Activated naive CD4-positive, alpha-beta T cell (primary cell): Measurements from ENCODE around the gene CELA3B.
"Not testable (repeated sequence)": the region's sequence is repeated elsewhere in the genome, so short reads cannot be mapped to it uniquely, and the experiment has no call there.

Source experiments
- DNase-seq, 4 experiments: peaks; one replicate each; lab custom pipeline; 2025; lab: John Stamatoyannopoulos, UW

The CELA3B gene

DNA sequence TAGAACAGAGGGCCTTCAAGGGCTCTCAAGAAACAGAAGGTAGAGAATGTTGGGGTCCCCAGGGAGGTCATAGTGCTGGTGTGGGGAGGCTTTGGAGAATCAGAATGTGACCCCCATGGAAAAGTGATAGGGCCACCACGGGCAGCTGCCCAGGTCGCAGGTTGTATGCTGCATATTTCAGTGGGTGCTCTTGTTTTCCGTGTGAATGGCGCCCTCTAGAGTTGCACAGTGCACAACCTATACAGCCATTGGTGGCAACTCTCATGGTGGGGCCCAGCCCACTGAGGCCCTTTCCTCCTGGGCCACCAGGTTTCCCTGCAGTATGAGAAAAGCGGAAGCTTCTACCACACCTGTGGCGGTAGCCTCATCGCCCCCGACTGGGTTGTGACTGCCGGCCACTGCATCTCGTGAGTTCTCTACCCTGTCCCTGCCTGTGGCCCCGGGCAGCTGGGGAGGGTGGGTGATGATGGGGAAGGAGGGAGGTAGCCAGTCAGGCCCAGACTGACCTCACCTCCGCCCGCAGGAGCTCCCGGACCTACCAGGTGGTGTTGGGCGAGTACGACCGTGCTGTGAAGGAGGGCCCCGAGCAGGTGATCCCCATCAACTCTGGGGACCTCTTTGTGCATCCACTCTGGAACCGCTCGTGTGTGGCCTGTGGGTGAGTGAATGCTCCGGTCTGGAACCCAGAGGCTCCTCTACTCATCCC, 3.8 kb downstream of the CELA3B start:
- not testable (repeated sequence) for DNase-seq

DNA sequence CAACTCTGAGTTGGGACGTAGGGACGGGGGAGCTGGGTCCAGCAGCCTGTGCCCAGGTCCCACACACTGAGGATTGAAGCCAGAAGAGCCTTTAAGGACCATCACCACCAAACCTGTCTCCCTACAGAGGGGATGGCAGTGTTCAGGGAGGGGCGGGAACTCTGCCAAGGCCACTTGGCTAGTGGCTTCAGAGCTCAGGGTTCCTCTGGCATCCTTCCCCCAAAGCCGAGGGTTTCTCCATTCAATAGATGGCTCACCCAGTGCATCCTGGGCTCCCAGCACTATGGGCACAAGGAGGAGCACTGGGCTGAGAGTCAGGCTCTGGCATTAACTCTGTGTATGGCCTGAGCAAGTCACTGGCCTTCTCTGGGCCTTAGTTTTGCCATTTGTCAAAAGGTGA, 4.4 kb downstream of the CELA3B start:
- not testable (repeated sequence) for DNase-seq

DNA sequence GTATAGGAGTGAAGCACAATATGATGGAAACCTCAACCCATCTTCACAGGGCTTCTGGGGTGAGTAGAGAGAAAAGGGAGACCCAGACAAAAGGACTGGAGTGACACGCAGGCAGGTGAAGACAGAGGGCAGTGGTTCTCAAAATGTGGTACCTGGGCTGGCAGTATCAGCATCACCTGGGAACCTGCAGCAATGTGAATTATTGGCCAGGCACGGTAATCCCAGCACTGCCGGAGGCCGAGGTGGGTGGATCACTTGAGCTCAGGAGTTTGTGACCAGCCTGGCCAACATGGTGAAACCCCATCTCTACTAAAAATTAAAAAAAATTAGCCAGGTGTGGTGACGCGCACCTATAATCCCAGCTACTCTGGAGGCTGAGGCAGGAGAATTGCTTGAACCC, 5.3 kb downstream of the CELA3B start:
- not testable (repeated sequence) for DNase-seq

DNA sequence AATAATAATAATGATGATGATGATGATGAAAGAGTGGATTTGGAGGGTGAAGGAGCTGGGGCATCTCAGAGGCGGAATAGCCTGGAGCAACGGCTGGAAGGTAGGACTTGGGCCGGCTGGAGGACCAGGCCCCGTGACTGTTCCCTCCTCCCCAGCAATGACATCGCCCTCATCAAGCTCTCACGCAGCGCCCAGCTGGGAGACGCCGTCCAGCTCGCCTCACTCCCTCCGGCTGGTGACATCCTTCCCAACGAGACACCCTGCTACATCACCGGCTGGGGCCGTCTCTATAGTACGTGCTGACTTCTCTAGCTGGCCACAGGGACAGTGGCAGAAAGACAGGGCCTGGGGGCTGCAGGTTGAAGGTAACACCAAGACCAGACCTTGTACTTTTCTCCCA, 6.7 kb downstream of the CELA3B start:
- DNase-seq = not testable (repeated sequence)

DNA sequence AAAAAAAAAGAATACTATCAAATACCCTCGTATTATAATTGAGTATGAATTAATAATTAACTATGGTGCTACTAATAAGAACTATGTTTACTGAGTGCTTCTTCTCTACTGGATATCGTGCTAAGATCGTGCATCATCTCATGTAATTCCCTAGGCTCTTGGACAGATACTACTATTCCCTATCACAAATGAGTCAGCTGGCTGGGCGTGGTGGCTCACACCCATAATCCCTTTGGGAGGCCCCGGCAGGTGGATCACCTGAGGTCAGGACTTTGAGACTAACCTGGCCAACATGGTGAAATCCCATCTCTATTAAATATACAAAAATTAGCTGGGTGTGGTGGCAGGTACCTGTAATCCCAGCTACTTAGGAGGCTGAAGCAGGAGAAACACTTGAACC, 9.1 kb downstream of the CELA3B start:
- not testable (repeated sequence) for DNase-seq

DNA sequence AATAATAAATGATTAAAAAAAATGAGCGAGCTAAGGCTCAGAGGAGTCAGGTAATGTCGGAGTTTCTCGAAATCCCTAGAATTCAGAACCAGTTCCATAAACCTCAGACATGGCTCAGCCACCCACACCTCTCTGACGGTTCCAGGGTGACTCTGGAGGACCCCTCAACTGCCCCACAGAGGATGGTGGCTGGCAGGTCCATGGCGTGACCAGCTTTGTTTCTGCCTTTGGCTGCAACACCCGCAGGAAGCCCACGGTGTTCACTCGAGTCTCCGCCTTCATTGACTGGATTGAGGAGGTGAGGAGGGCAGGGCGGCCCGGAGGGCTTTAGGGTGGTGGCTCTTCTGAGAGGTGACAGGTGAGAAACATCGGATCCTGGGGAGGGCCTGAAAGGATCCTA, 9.6 kb downstream of the CELA3B start:
- DNase-seq = not testable (repeated sequence)

DNA sequence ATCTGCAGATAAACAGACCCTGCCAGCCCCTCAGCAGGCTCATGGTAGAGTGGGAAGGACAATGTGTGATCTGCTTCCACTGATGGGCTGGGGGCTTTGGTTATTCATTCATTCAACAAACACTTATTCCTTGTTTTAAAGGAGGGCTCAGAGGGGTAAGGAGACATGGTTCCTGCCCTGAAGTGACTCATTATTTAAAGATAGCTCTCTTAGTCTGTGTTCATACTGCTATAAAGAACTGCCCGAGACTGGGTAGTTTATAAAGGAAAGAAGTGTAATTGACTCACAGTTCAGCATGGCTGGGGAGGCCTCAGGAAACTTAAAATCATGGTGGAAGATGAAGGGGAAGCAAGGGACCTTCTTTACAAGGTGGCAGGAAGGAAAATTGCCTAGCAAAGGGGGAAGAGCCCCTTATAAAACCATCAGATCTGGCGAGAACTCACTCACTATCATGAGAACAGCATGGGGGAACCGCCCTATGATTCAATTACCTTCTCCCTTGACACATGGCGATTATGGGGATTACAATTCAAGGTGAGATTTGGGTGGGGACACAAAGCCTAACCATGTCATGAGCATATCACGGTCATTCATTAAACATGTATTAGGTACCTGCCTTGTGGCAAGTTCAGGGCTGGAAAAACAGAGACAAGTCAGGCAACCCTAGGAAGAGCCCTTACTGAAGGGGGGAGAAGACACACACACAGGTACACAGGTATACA, 13.0 kb downstream of the CELA3B start:
- not testable (repeated sequence) for DNase-seq

DNA sequence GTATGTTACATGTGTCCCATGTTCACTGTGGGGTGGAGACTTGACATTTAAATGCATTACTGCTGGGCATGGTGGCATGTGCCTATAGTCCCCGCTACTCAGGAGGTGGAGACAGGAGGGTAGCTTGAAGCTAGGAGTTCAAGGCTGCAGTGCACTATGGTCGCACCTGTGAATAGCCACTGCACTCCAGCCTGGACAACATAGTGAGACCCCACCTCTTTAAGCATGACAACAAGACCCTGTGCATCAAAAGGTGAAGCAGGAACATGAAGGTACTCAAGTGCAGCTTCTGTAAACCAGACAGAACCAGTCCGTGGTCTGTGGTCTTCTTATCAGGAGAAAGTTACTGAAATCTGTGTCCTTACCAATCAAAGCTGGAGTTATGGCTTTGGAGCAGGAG, 15.4 kb downstream of the CELA3B start:
- DNase-seq = not testable (repeated sequence)

DNA sequence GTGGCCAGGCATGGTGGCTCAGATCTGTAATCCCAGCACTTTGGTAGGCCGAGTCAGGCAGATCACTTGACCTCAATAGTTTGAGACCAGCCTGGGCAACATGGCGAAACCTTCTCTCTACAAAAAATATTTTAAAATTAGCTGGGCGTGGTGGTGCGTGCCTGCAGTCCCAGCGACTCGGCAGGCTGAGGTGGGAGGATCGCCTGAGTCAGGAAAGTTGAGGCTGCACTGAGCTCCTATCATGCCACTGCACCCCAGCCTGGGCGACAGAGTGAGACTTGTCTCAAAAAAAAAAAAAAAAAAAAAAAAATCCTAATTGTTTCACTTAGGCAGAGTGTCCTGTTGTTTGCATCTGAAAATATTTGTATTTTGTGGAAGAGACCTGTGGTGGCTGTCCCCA, 17.9 kb downstream of the CELA3B start:
- not testable (repeated sequence) for DNase-seq

DNA sequence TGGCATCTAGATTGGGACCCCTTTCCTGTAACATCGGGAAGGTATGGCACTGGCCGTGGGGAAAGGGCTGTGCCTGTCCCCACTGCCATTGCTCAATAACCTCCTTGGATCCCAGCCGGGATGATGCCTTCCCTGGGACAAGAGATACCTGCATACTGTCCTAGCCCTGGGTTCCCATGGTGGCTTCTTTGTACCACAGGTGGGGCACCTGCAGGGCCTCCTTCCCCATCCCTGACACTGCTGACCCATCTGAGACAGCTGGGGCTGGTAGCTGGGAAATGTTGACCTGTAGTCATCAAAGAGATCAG, 19.8 kb downstream of the CELA3B start:
- not testable (repeated sequence) for DNase-seq

DNA sequence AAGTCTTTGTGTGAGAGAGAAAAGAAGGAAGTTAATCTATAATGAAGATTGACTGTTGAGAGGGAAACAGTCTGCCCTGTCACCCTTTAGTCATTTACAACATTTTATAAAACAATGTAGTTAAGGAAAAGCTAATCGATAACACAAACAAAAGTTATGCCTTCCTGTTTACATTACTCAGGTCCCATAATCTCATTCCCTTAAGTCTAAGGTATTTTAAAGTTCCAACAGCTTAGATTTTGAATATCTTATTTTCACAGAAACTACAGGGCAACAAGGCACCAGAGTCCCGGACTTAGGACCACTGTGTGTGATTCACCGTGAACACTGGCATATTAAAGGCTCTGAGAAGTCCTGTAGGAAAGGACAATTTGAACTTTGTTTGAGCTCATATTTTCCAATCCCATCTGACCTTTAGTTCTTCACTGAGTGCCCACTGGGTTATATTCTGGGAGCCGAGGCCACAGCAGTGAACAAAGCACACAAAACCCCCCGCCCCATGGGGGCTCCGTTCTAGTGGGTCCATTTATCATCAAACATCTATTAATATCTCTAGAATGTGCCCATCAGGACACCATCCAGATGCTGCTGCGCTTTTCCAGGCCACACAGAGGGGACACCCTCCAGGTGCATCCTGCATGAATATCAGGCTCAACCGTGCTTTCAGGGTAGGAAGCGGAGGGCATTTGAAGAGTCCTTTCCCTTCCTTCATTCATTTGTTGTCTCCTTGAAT, 21.2 kb downstream of the CELA3B start:
- DNase-seq = not testable (repeated sequence)

DNA sequence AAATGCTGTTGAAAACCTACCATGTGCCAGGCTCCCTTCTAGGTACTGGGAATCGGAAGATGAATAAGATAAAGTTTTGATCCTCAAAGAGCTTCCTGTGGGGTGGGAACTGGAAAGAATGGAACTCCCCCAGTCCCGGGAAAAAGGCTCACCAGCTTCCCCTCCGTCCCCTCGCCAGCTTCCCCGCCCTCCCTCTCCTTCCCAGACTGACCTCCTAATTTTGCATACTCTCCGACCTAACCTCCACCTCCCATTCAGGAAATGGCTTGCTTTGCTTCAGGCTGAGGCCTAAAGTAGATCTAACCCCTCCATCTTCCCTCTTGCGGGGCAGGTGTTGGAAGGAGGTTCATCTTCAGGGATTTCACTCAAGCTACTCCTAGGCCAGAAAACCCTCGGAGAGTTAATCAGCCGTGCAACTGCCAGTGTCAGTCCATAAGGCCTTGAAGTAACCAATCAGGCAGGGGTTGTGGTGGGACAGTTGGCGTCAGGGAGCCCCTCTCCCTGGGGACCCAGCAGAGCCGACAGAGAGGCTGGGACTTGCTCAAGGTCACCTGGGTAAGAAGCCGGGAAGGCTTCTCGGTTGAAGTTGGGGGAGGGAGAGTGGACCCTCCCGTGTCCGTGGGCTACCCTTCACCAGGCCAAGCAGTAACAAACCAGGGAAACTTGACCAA, 21.9 kb downstream of the CELA3B start:
- DNase-seq = not testable (repeated sequence)

DNA sequence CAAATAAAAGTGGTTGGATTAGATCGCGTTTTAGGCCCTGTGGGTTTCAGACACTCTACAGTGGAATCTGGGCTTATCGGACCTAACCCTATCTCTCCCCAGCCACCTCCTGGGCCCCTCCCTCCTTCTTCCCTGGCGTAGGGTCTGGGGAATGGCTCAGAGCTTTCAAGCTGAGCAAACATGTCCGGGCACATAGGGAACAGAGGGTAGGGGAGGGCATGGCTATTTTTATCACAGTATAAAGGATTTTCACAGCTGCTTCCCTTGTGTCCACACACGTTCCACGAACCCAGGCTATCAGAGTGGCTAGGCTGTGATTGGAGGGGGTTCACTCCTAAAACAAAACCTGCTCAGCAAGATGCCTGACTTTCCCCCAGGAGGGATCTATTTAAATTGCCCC, 22.8 kb downstream of the CELA3B start:
- not testable (repeated sequence) for DNase-seq

DNA sequence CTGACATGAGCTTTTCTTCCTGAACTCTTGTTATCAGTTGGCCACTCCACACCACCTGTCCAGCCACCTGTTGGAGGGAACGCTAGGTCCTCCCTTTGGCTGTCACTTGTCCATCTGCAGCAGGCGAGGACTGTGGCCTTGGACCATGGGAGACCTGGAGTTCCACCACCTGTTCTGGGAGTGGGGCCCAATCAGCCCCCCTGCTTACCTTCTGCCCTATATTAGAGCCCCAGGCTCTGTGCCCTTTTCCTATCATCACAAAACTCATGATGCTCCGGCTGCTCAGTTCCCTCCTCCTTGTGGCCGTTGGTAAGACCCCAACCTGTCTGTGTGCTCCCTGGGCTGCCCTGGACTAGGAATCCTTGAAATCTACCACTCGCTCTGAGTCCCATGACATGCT, 24.6 kb downstream of the CELA3B start, which contains the start of gene CELA3A:
CELA3A (plus strand) TSS at position 249 of the 400 bp plus-strand sequence; CDS start at position 267, 18 bp downstream.
- no peak for DNase-seq

DNA sequence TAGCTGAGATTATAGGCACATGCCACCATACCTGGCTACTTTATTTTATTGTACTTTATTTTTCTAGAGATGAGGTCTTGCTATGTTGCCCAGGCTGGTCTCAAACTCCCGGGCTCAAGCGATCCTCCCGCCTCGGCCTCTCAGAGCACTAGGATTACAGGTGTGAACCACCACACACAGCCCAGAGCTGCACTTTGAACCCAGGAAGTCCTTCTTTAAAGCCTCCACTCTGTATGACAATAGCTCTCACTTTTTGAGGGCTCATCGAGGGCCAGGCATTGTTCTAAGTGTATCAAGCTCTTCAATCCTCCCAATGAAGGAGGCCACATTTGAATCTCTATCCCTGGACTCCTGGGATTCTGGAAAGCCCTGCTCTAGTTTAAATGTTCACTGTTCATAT, 25.6 kb downstream of the CELA3B start:
- DNase-seq = not testable (repeated sequence)

DNA sequence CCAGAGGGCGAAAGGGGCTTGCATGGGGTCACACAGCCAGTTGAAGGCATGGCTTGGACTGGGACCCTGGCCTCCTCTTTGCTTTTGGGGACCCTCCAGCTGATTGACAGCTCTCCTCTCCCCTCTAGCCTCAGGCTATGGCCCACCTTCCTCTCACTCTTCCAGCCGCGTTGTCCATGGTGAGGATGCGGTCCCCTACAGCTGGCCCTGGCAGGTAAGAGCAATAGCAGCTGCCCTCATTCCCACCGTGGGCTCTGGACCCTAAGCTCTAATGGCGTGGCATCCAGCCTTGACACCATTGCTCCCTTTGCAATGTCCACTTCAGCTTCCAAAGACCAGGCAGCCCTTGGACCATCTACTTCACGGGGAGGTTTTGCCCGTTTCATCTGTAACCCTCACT, 26.1 kb downstream of the CELA3B start:
- not testable (repeated sequence) for DNase-seq

DNA sequence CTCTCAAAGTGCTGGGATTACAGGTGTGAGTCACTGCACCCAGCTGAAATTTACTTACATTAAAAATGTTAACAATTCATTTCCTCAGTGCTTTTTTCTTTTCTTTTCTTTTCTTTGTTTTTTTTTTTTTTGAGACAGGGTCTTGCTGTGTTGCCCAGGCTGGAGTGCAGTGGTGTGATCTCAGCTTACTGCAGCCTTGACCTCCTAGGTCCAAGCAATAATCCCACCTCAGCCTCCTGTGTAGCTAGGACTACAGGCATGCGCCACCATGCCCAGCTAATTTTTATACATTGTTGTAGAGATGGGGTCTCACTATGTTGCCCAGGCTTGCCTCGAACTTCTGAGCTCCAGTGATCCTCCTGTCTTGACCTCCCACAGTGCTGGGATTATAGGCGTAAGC, 27.1 kb downstream of the CELA3B start:
- not testable (repeated sequence) for DNase-seq

DNA sequence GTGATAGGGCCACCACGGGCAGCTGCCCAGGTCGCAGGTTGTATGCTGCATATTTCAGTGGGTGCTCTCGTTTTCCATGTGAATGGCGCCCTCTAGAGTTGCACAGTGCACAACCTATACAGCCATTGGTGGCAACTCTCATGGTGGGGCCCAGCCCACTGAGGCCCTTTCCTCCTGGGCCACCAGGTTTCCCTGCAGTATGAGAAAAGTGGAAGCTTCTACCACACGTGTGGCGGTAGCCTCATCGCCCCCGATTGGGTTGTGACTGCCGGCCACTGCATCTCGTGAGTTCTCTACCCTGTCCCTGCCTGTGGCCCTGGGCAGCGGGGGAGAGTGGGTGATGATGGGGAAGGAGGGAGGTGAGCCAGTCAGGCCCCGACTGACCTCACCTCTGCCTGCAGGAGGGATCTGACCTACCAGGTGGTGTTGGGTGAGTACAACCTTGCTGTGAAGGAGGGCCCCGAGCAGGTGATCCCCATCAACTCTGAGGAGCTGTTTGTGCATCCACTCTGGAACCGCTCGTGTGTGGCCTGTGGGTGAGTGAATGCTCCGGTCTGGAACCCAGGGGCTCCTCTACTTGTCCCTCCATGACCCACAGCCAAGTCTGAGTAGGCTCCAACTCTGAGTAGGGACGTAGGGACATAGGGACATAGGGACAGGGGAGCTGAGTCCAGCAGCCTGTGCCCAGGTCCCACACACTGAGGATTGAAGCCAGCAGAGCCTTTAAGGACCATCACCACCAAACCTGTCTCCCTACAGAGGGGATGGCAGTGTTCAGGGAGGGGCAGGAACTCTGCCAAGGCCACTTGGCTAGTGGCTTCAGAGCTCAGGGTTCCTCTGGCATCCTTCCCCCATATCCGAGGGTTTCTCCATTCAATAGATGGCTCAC, 28.7 kb downstream of the CELA3B start:
- not testable (repeated sequence) for DNase-seq

DNA sequence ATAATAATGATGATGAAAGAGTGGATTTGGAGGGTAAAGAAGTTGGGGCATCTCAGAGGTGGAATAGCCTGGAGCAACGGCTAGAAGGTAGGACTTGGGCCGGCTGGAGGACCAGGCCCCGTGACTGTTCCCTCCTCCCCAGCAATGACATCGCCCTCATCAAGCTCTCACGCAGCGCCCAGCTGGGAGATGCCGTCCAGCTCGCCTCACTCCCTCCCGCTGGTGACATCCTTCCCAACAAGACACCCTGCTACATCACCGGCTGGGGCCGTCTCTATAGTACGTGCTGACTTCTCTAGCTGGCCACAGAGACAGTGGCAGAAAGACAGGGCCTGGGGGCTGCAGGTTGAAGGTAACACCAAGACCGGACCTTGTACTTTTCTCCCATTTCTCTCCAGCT, 29.9 kb downstream of the CELA3B start:
- DNase-seq = not testable (repeated sequence)

DNA sequence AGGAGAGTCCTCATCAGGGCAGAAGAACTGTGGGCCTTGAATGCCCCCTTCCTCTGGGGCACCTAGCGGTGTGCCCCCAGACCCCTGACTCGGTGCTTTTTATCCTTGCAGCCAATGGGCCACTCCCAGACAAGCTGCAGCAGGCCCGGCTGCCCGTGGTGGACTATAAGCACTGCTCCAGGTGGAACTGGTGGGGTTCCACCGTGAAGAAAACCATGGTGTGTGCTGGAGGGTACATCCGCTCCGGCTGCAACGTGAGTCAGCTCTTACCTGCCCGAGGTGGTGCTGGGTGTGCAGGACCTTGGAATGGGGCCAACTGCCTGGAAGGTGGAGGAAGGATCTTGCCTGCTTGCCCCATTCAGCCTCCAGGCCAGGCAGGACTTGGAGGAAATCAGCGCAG, 30.4 kb downstream of the CELA3B start:
- DNase-seq = not testable (repeated sequence)

DNA sequence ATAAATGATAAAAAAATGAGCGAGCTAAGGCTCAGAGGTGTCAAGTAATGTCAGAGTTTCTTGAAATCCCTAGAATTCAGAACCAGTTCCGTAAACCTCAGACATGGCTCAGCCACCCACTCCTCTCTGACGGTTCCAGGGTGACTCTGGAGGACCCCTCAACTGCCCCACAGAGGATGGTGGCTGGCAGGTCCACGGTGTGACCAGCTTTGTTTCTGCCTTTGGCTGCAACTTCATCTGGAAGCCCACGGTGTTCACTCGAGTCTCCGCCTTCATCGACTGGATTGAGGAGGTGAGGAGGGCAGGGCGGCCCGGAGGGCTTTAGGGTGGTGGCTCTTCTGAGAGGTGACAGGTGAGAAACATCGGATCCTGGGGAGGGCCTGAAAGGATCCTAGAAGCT, 32.7 kb downstream of the CELA3B start:
- DNase-seq = not testable (repeated sequence)
